ENCODE results near the gene EEFSEC. TPM values are rescaled to one million over a fixed set of nuclear protein-coding genes. Genes with fewer than 3 reads are reported as not detected.

Gene EEFSEC
- total RNA-seq, 1 experiment from 2014 or later: 21.3 TPM

DNA sequence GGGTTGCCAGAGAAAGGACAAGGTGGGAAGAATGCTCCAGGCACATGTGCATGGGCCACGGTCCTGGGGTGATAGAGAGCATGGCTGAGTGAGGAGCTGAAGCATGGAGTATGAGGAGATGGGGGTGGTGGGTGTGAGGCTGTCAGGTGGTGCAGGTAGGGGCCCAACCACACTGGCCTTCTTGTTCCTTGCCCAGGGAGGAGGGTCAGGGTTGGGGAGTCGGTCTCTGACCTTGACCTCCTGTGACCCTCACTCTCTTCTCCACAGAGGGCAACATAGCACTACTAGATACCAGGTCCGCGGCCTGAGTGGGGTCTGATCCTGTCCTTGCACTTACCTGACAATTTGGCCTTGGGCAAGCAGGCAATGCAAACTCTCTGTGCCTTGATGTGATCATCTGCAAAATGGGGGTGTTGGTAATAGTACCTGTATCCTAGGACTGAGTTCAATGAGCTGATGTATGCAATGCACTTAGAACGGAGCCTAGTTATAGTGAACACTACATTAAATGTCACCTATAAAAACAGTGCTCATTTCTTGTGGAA is 75.2 kb downstream of the EEFSEC start:
- Histone ChIP-seq H3F3A (ENCODE audit: insufficient read depth, low read depth) (no peaks in the 10 kb centered on the region), H3K9me3 (ENCODE audit: insufficient read depth, low read depth) (no peaks in the 10 kb centered on the region), H3K4me3 (no peak overlapping the region), H4K20me1 (ENCODE audit: insufficient read depth) (no peaks in the 10 kb centered on the region), H3K79me2 (ENCODE audit: low read depth) (no peaks in the 10 kb centered on the region), H3K4me1 (replicated peaks; ENCODE audit: insufficient read depth) (no peaks in the 10 kb centered on the region), H2AFZ (no peak overlapping the region), H3K9me2 (ENCODE audit: insufficient read depth) (no peaks in the 10 kb centered on the region), H3K4me2 (no peak overlapping the region), H3K27me3 (ENCODE audit: insufficient read depth, low read depth) (no peaks in the 10 kb centered on the region), H3K36me3 (ENCODE audit: low read depth) (no peaks in the 10 kb centered on the region), H3K27ac (no peak overlapping the region)
- ChIA-PET CTCF (no interaction called here), POLR2A (ENCODE audit: unreplicated experiment) (no interaction called here)
- TF ChIP-seq EZH2 (IDR thresholded peaks at IDR 0.05; ENCODE audit: low read depth): no peak
- no peak for TF ChIP-seq CTCF (conservative IDR thresholded peaks at IDR 0.05)
- no TSS peak for BruUV-seq (replicated peaks)
- intact Hi-C loops (cut with micrococcal nuclease; ENCODE audit: unreplicated experiment): loop anchor here (5.0 kb wide), 1 partner anchor 189 kb away; no protein-coding TSS in a partner anchor
- no peak for DNase-seq

GRCh38 chr3:128229106-128229857 is 76.0 kb downstream of the EEFSEC start:
- H3K4me2 ChIP-seq: no peak overlapping the region
- H3F3A ChIP-seq (ENCODE audit: insufficient read depth, low read depth): no peaks in the 10 kb centered on the region
- no peaks in the 10 kb centered on the region for H3K4me1 ChIP-seq (replicated peaks; ENCODE audit: insufficient read depth)
- H3K36me3 ChIP-seq (ENCODE audit: low read depth): no peaks in the 10 kb centered on the region
- H4K20me1 ChIP-seq (ENCODE audit: insufficient read depth): no peaks in the 10 kb centered on the region
- no peak overlapping the region for H3K27ac ChIP-seq
- H2AFZ ChIP-seq: no peak overlapping the region
- no TSS peak for BruUV-seq (replicated peaks)
- ChIA-PET POLR2A (ENCODE audit: unreplicated experiment) (no interaction called here), CTCF (no interaction called here)
- no peaks in the 10 kb centered on the region for H3K9me2 ChIP-seq (ENCODE audit: insufficient read depth)
- no peaks in the 10 kb centered on the region for H3K79me2 ChIP-seq (ENCODE audit: low read depth)
- no peak for DNase-seq
- H3K9me3 ChIP-seq (ENCODE audit: insufficient read depth, low read depth): no peaks in the 10 kb centered on the region
- TF ChIP-seq EZH2 (IDR thresholded peaks at IDR 0.05; ENCODE audit: low read depth) (no peak), CTCF (conservative IDR thresholded peaks at IDR 0.05) (no peak)
- intact Hi-C loops (cut with micrococcal nuclease; ENCODE audit: unreplicated experiment): loop anchor here (5.0 kb wide), 1 partner anchor 188 kb away; no protein-coding TSS in a partner anchor
- no peak overlapping the region for H3K4me3 ChIP-seq
- H3K27me3 ChIP-seq (ENCODE audit: insufficient read depth, low read depth): no peaks in the 10 kb centered on the region

DNA sequence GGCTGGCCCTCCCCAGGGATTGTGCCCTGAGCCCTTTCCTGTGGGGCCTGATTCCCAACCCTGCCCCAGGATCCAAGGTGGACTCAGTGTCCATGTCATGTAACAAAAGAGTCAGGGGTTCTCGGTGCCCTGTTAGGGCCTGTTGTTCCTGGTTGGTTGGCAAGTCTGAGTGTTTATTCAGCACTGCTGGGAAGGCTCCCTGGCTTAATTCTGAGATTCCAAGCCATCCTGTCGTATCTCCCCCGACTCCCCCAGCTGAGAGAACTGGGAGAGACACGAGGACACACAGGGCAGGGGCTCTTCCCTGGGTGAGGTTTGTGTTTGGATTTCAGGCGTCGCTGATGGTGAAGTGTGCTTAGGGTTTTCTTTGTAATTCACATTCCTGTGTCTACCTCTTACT is 78.3 kb downstream of the EEFSEC start:
- BruUV-seq (replicated peaks): no TSS peak
- Histone ChIP-seq H3K4me3 (no peak overlapping the region), H3K79me2 (ENCODE audit: low read depth) (no peaks in the 10 kb centered on the region; the same call in 1 of the 2 replicates), H3K4me2 (no peak overlapping the region), H3K27ac (no peak overlapping the region), H3K27me3 (ENCODE audit: insufficient read depth, low read depth) (no peaks in the 10 kb centered on the region), H3K36me3 (ENCODE audit: low read depth) (no peaks in the 10 kb centered on the region), H3K4me1 (replicated peaks; ENCODE audit: insufficient read depth) (peaks cover 7% of the 10 kb centered on the region), H2AFZ (no peak overlapping the region), H3K9me3 (ENCODE audit: insufficient read depth, low read depth) (no peaks in the 10 kb centered on the region), H4K20me1 (ENCODE audit: insufficient read depth) (no peaks in the 10 kb centered on the region), H3K9me2 (ENCODE audit: insufficient read depth) (no peaks in the 10 kb centered on the region), H3F3A (ENCODE audit: insufficient read depth, low read depth) (0 out of 2 replicates have a peak, but pooled peaks cover under 1% of the 10 kb centered on the region)
- intact Hi-C loops (cut with micrococcal nuclease; ENCODE audit: unreplicated experiment): no loop called here
- TF ChIP-seq CTCF (conservative IDR thresholded peaks at IDR 0.05): no peak
- TF ChIP-seq EZH2 (IDR thresholded peaks at IDR 0.05; ENCODE audit: low read depth): no peak
- DNase-seq: no peak
- ChIA-PET POLR2A (ENCODE audit: unreplicated experiment) (no interaction called here), CTCF (no interaction called here)
